ENCODE results near the gene NCOA1.

- no peak for TF ChIP-seq ZNF629 (tag by site-specific recombination; IDR thresholded peaks at IDR 0.05)
- no peak for TF ChIP-seq KLF16 (tag by site-specific recombination; IDR thresholded peaks at IDR 0.05)
- TF ChIP-seq, protein P1, sequence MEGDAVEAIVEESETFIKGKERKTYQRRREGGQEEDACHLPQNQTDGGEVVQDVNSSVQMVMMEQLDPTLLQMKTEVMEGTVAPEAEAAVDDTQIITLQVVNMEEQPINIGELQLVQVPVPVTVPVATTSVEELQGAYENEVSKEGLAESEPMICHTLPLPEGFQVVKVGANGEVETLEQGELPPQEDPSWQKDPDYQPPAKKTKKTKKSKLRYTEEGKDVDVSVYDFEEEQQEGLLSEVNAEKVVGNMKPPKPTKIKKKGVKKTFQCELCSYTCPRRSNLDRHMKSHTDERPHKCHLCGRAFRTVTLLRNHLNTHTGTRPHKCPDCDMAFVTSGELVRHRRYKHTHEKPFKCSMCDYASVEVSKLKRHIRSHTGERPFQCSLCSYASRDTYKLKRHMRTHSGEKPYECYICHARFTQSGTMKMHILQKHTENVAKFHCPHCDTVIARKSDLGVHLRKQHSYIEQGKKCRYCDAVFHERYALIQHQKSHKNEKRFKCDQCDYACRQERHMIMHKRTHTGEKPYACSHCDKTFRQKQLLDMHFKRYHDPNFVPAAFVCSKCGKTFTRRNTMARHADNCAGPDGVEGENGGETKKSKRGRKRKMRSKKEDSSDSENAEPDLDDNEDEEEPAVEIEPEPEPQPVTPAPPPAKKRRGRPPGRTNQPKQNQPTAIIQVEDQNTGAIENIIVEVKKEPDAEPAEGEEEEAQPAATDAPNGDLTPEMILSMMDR (tag by site-specific recombination; IDR thresholded peaks at IDR 0.05), result no peak
- TF ChIP-seq ZFP3 (tag by site-specific recombination; IDR thresholded peaks at IDR 0.05; ENCODE audit: low read depth), result no peak
- no peak for TF ChIP-seq ZEB2 (tag by site-specific recombination; IDR thresholded peaks at IDR 0.05)
Observed at GRCh38 chr2:24724111-24724775, 233.2 kb downstream of the NCOA1 start.
